CD14-positive monocyte (primary cell): ENCODE data around the gene HEBP1. TPM values are rescaled to one million over a fixed set of nuclear protein-coding genes. Genes with fewer than 3 reads are reported as not detected.

Experiments
- DNase-seq, 3 donors: peaks; one replicate each; pipeline ENCODE4 v3.0.0-alpha.2; 2011 to 2022
- H2AFZ ChIP-seq: 2 replicates; pipeline ENCODE4 v1.6.0; 2012; ENCODE audit warnings: mild to moderate bottlenecking, low read depth, low read length, inconsistent platforms; ENCODE audit not compliant: insufficient read depth, poor library complexity, severe bottlenecking
- H3K27ac ChIP-seq, 2 donors: 1 replicate in 1 of 2; 2 replicates in 1 of 2; pipeline ENCODE4 v1.5.1; 2012 to 2013; ENCODE audit warnings: low read length in 2 of 2, control low read depth in 1 of 2, inconsistent platforms in 1 of 2, low read depth in 1 of 2, mild to moderate bottlenecking in 1 of 2
- H3K27me3 ChIP-seq, 2 donors: one replicate each; pipeline versions ENCODE4 v1.6.0 to v1.6.1; 2011 to 2013; ENCODE audit warnings: low read length in 2 of 2; ENCODE audit not compliant: control insufficient read depth in 2 of 2, insufficient read depth in 2 of 2
- H3K36me3 ChIP-seq, 2 donors: replicated peaks in 1 of 2; 1 replicate in 1 of 2; 2 replicates in 1 of 2; pipeline versions ENCODE4 v1.5.1 to v1.6.1; 2012 to 2013; ENCODE audit warnings: low read length in 2 of 2, control low read depth in 1 of 2, inconsistent platforms in 1 of 2, mild to moderate bottlenecking in 1 of 2; ENCODE audit not compliant: insufficient read depth in 2 of 2, control insufficient read depth in 1 of 2
- H3K4me1 ChIP-seq, 2 donors: 1 replicate in 1 of 2; 2 replicates in 1 of 2; pipeline versions ENCODE4 v1.5.1 to v1.6.1; 2012 to 2013; ENCODE audit warnings: low read length in 2 of 2, control low read depth in 1 of 2, inconsistent platforms in 1 of 2, mild to moderate bottlenecking in 1 of 2, moderate library complexity in 1 of 2; ENCODE audit not compliant: insufficient read depth in 2 of 2, control insufficient read depth in 1 of 2
- H3K4me2 ChIP-seq: replicated peaks from 2 replicates; pipeline ENCODE3; 2012; ENCODE audit warnings: low read length, moderate library complexity, mild to moderate bottlenecking; ENCODE audit not compliant: poor library complexity, severe bottlenecking; ENCODE audit errors: extremely low read depth
- H3K4me3 ChIP-seq, 3 experiments: fragments of 200-600 bp in 1 of 3; sonication (generic) in 1 of 3; replicated peaks in 1 of 3; 1 replicate in 2 of 3; 2 replicates in 1 of 3; pipeline ENCODE4 v1.5.1; 2011 to 2013; ENCODE audit warnings: low read length in 3 of 3, mild to moderate bottlenecking in 3 of 3, control low read depth in 2 of 3, low read depth in 2 of 3, inconsistent platforms in 1 of 3, moderate library complexity in 1 of 3
- H3K79me2 ChIP-seq: 2 replicates; pipeline ENCODE4 v1.6.0; 2012; ENCODE audit warnings: mild to moderate bottlenecking, control low read depth, inconsistent platforms, low read length, moderate library complexity; ENCODE audit not compliant: insufficient read depth
- H3K9ac ChIP-seq: 2 replicates; pipeline ENCODE4 v1.6.0; 2017; ENCODE audit warnings: low read length, mild to moderate bottlenecking; ENCODE audit not compliant: insufficient read depth, poor library complexity, severe bottlenecking
- H3K9me3 ChIP-seq, 2 donors: replicated peaks in 1 of 2; 1 replicate in 1 of 2; 2 replicates in 1 of 2; pipeline versions ENCODE4 v1.5.1 to v1.6.1; 2012 to 2013; ENCODE audit warnings: low read length in 2 of 2, control low read depth in 1 of 2; ENCODE audit not compliant: control insufficient read depth in 1 of 2, insufficient read depth in 1 of 2
- H4K20me1 ChIP-seq: 2 replicates; pipeline ENCODE4 v1.6.0; 2012; ENCODE audit warnings: mild to moderate bottlenecking, low read length, control low read depth, moderate library complexity; ENCODE audit not compliant: insufficient read depth
- H3K27ac Mint-ChIP-seq, 7 donors: one replicate each; pipeline ENCODE4 v1.8.0; 2020; ENCODE audit warnings: mild to moderate bottlenecking in 7 of 7, mixed read lengths in 7 of 7, moderate library complexity in 6 of 7, inconsistent platforms in 2 of 7
- H3K27me3 Mint-ChIP-seq, 3 donors: one replicate each; pipeline ENCODE4 v1.8.0; 2021 to 2022; ENCODE audit warnings: low read depth in 3 of 3, mild to moderate bottlenecking in 3 of 3, mixed read lengths in 3 of 3, moderate library complexity in 3 of 3, inconsistent platforms in 1 of 3
- H3K36me3 Mint-ChIP-seq, 2 donors: one replicate each; pipeline ENCODE4 v1.8.0; 2020; ENCODE audit warnings: mixed read lengths in 2 of 2, inconsistent platforms in 1 of 2, mild to moderate bottlenecking in 1 of 2
- H3K4me1 Mint-ChIP-seq: one replicate; pipeline ENCODE4 v1.8.0; 2020; ENCODE audit warnings: mild to moderate bottlenecking, mixed read lengths
- H3K4me3 Mint-ChIP-seq, 2 donors: one replicate each; pipeline ENCODE4 v1.8.0; 2020; ENCODE audit warnings: mild to moderate bottlenecking in 2 of 2, mixed read lengths in 2 of 2, moderate library complexity in 1 of 2
- H3K9me3 Mint-ChIP-seq, 7 donors: one replicate each; pipeline ENCODE4 v1.8.0; 2020 to 2022; ENCODE audit warnings: mixed read lengths in 7 of 7, mild to moderate bottlenecking in 6 of 7, moderate library complexity in 6 of 7, inconsistent platforms in 2 of 7
- CTCF ChIP-seq: fragments of 200-600 bp; IDR thresholded peaks from one replicate; pipeline ENCODE4 v1.8.0; 2022; ENCODE audit warnings: antibody characterized with exemption, mild to moderate bottlenecking
- WGBS: methylation state at CpG from one replicate; pipeline ENCODE4 v1.1.5; 2013; ENCODE audit warnings: missing lambda C conversion rate; ENCODE audit not compliant: insufficient coverage; 5-methylcytosine and 5-hydroxymethylcytosine counted together
- intact Hi-C, 2 donors: fragments of 100-400 bp; cut with micrococcal nuclease; formaldehyde crosslinking; loops; one replicate each; pipeline versions ENCODE4 v1.15.0 to v1.15.1; 2023
- polyA plus RNA-seq, 3 donors: library from polyadenylated mRNA; depleted of rRNA in 1 of 3; unstranded in 2 of 3; stranded (reverse) in 1 of 3; fragments of 300-500 nt in 2 of 3; fragments of >200 nt in 1 of 3; fragmentation: Illumina TruSeq in 2 of 3; gene quantifications; 1 replicate in 2 of 3; 2 replicates in 1 of 3; pipeline ENCODE4 v1.2.3, GENCODE V29; 2012 to 2021

The HEBP1 gene
- polyA plus RNA-seq, 3 donors = 33.4 to 89.3 (median 71.3) TPM

GRCh38 chr12:12976366-12976765, 23.7 kb downstream of the HEBP1 start:
- H3K27ac ChIP-seq = no peak overlapping the region
- peaks cover 11 to 12% of the 10 kb centered on the region in 2 donors for H3K9me3 ChIP-seq
- no peak overlapping the region for H3K9ac ChIP-seq
- Mint-ChIP-seq H3K36me3 (peaks cover 46 to 57% of the 10 kb centered on the region in 2 donors), H3K4me1 (no peaks in the 10 kb centered on the region), H3K4me3 (no peak overlapping the region), H3K27ac (peak overlapping the region in 1 of 7 donors; percentile 12), H3K9me3 (peaks cover 8 to 17% (median 13%) of the 10 kb centered on the region in 7 donors), H3K27me3 (no peaks in the 10 kb centered on the region)
- H3K79me2 ChIP-seq = no peaks in the 10 kb centered on the region
- no peak overlapping the region for H3K4me2 ChIP-seq
- no peaks in the 10 kb centered on the region for H4K20me1 ChIP-seq
- H3K36me3 ChIP-seq = peaks cover 46 to 94% of the 10 kb centered on the region in 2 donors
- no peaks in the 10 kb centered on the region for H3K27me3 ChIP-seq
- 100% methylated on average over 1 of the region's 2 CpGs for WGBS
- no peak overlapping the region for H2AFZ ChIP-seq
- H3K4me1 ChIP-seq = no peaks in the 10 kb centered on the region
- no peak for TF ChIP-seq CTCF
- H3K4me3 ChIP-seq = no peak overlapping the region
- intact Hi-C loops = no loop called here
- DNase-seq = no peak

- peak in 1 of 3 donors; percentile 26 for DNase-seq
- H3K4me2 ChIP-seq = no peak overlapping the region
- H3K9me3 ChIP-seq = peaks cover 11 to 12% of the 10 kb centered on the region in 2 donors
- H3K4me3 ChIP-seq = no peak overlapping the region
- peaks cover 40 to 91% of the 10 kb centered on the region in 2 donors for H3K36me3 ChIP-seq
- H3K27ac ChIP-seq = no peak overlapping the region
- H3K9ac ChIP-seq = no peak overlapping the region
- H3K79me2 ChIP-seq = no peaks in the 10 kb centered on the region
- intact Hi-C loops = no loop called here
- peaks cover 8 to 17% (median 13%) of the 10 kb centered on the region in 7 donors for H3K9me3 Mint-ChIP-seq
- H3K4me3 Mint-ChIP-seq = no peak overlapping the region
- H2AFZ ChIP-seq = no peak overlapping the region
- peak overlapping the region in 3 of 7 donors; percentile 48 to 59 (median 55) for H3K27ac Mint-ChIP-seq
- TF ChIP-seq CTCF = no peak
- no peaks in the 10 kb centered on the region for H3K4me1 ChIP-seq
- H3K27me3 Mint-ChIP-seq = no peaks in the 10 kb centered on the region
- no peaks in the 10 kb centered on the region for H4K20me1 ChIP-seq
- peaks cover 52 to 61% of the 10 kb centered on the region in 2 donors for H3K36me3 Mint-ChIP-seq
- 94% methylated on average over 8 of the region's 14 CpGs for WGBS
- H3K27me3 ChIP-seq = no peaks in the 10 kb centered on the region
- H3K4me1 Mint-ChIP-seq = no peaks in the 10 kb centered on the region
Measured at GRCh38 chr12:12975322-12976077, 24.6 kb downstream of the HEBP1 start.
